ENCODE results near the gene PDPN.

Gene PDPN

DNA sequence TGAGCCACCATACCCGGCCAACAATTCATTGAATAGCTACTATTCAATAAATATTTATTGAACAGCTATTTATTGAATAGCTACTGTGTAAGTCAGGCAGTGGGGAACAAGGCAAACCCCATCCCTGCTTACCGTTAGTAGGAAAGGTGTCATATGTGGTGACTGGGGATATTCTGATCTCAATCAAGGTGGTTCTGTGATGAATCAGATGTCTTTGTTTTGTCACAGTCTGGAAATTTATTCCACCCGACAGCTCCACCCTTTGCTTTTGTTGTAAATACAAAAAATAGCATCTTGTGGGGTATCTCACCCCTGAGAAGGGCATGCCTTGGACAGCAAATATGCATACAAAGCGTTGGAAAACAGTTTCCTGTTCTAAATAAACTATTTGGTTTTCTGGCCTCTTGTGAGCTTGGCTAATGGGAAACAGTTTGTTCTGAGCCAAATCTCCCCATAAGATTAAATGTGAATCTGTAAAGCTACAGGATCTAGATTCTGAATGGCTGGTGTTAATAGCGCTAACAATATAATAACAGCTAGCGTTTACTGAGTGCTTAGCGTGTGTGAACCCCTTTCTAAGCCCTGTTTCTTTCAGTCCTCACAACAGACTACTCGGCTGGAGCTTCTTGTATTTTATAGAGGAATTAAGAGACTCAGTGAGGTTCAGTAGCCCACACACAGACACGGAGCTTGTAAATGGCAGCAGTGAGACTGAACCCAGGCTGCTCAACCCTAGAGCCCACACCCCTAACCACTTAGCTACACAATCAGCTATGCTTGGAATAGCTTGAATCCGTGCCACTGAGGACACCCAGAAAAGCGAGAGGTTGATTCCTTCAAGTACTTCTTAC is 5.5 kb downstream of the PDPN start:
- no peak overlapping the region for H3K27ac Mint-ChIP-seq
- H3K9me3 Mint-ChIP-seq: no peaks in the 10 kb centered on the region
- H3K4me3 Mint-ChIP-seq: no peak overlapping the region
- H3K36me3 Mint-ChIP-seq: no peaks in the 10 kb centered on the region
- peaks cover 35% of the 10 kb centered on the region for H3K27me3 Mint-ChIP-seq
- no peaks in the 10 kb centered on the region for H3K4me1 Mint-ChIP-seq

DNA sequence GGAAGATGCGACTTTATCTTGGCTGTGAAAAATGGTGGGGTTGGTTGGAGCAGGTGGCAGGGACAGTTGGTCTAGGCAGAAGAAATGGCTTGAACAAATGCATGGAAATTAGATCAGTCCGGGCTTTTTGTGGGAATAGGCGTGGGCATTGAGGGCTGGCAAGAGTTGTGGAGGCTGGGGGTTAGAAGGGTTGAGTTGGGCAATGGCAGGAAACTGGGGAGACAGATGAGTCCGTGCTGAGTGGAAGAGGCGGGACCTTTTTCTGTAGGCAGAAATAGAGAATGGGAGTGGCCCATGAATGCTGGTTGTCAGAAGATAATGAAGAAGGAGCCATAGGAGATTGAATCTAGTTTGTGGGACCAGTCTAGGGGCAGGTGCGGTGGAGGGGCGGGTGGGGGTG is 6.9 kb downstream of the PDPN start:
- peaks cover 30% of the 10 kb centered on the region for H3K27me3 Mint-ChIP-seq
- H3K27ac Mint-ChIP-seq: no peak overlapping the region
- H3K9me3 Mint-ChIP-seq: no peaks in the 10 kb centered on the region
- H3K4me3 Mint-ChIP-seq: no peak overlapping the region
- H3K36me3 Mint-ChIP-seq: no peaks in the 10 kb centered on the region
- H3K4me1 Mint-ChIP-seq: no peaks in the 10 kb centered on the region

DNA sequence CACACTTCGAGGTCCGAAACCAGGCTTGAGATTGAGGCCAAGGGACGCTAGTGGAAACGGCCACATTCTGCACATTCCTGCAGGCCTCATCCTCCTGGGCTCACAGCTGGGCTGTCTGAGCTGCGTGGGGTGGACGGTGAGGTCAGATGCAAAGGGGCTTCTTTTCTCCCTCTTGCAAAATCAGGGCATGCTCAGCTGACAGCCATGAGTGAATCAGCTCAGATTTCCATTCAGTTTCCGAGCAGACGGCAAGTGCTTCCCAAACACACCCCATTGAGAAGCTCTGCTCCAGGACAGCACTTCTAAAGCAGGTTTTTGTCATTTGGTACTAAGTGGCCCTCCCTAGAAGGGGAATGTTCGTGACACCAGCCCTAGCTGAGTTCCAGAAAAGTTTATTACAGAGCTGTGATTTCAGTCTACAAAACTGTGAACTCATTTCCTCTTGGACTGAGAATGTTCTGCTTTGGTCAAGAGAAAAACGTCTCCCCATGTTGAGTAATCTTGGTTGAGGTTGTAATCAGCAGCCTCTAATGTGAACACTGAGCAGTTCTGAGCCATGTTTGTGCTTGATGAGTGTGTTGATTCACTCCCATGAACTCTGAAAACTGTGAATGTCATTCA is 10.0 kb downstream of the PDPN start:
- H3K27me3 Mint-ChIP-seq: peaks cover 16% of the 10 kb centered on the region
- no peak overlapping the region for H3K4me3 Mint-ChIP-seq
- H3K9me3 Mint-ChIP-seq: no peaks in the 10 kb centered on the region
- no peaks in the 10 kb centered on the region for H3K36me3 Mint-ChIP-seq
- H3K4me1 Mint-ChIP-seq: no peaks in the 10 kb centered on the region
- no peak overlapping the region for H3K27ac Mint-ChIP-seq

DNA sequence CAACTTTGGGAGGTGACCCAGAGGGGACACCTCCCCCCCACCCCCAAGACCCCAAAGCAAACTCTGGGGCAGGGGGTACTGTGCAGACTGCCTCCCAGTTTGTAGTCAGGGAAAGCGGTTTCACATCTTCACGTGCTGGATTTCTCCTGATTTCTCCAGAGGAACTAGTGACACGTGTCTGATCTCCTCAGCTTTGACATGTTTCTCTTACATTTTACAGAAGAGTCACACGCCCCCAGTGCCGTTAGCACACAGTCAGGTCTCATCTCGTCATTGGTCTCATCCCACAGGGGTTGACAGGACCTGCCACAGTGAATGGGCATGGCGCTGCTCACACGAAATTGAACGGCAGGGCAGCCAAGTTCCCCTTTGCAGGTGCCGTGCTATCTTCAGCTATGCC is 11.8 kb downstream of the PDPN start:
- H3K9me3 Mint-ChIP-seq: no peaks in the 10 kb centered on the region
- H3K4me3 Mint-ChIP-seq: no peak overlapping the region
- no peaks in the 10 kb centered on the region for H3K4me1 Mint-ChIP-seq
- H3K36me3 Mint-ChIP-seq: no peaks in the 10 kb centered on the region
- peaks cover 12% of the 10 kb centered on the region for H3K27me3 Mint-ChIP-seq
- H3K27ac Mint-ChIP-seq: no peak overlapping the region

DNA sequence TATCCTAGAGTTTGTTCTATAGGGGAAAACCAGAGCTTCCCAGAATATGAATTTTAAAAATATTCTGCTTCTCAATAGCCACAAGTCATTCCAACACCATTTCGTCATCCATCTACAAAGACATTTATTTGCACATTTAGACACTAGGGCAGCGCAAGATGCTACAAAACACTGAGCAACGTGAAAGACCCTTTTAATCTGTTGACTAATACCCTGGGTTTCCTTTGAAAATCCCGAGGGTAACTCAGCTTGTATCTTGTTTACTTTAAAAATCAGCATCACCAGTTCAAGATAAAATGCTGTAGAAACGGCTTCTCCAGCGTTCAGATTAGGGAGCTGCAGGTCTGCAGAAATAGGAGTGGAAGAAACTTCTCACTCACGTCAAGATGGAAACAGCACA is 13.5 kb downstream of the PDPN start:
- peaks cover 11% of the 10 kb centered on the region for H3K27me3 Mint-ChIP-seq
- no peak overlapping the region for H3K27ac Mint-ChIP-seq
- no peaks in the 10 kb centered on the region for H3K4me1 Mint-ChIP-seq
- no peaks in the 10 kb centered on the region for H3K36me3 Mint-ChIP-seq
- no peaks in the 10 kb centered on the region for H3K9me3 Mint-ChIP-seq
- H3K4me3 Mint-ChIP-seq: no peak overlapping the region

DNA sequence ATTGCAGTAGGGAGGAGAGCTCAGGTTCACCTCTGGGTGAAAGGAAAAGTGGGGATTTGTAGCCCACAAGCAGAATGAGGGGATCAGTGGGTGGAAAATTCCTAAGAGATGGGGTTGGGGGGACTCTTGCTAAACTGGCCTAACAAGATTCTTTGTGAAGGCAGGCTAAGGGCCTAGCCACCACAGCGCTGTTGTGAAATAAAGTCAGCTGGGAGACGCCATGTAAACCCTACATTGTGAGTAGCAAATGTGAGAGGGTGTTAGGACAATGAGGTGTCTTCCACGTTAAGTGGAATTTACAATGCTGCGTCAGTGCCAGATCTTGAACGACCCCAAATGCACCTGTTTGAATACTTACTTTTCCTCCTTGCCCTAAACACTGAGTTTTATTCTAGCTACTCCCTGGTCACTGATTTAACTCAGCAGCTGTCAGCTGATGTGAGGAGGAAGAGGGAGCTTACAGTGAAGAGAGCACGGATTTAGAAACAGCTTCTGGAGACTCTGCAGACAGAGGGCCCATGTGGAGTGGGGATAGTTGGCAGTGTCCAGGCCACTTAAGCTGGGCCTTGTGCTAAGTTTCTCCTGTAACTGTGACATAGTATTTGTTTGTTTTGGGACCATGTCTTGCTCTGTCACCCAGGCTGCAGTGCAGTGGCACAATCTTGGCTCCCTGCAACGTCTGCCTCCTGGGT is 17.3 kb downstream of the PDPN start:
- Mint-ChIP-seq H3K4me1 (no peaks in the 10 kb centered on the region), H3K27ac (no peak overlapping the region), H3K4me3 (no peak overlapping the region), H3K27me3 (peaks cover 2% of the 10 kb centered on the region), H3K9me3 (no peaks in the 10 kb centered on the region), H3K36me3 (no peaks in the 10 kb centered on the region)

DNA sequence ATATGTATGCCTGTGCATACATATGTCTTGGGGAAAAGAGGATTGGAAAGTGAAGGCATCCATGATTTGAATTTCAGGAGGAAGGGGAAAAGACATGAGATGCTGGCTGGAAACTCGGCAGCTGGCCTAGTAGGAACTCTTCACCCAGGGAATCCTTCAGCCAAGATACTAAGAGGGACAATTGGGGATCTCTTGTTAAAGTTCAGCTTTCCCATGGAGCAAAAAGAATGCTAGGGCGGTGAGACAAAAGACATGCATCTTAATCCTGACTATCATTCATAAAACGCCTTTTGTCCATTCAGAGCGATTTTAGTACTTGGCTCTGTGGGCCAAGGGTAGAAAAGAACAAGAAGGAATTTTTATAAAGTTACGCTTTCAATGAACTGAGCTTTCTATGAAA is 20.5 kb downstream of the PDPN start:
- Mint-ChIP-seq H3K36me3 (no peaks in the 10 kb centered on the region), H3K9me3 (no peaks in the 10 kb centered on the region), H3K4me3 (no peak overlapping the region), H3K27ac (no peak overlapping the region), H3K27me3 (peaks cover 10% of the 10 kb centered on the region), H3K4me1 (no peaks in the 10 kb centered on the region)

DNA sequence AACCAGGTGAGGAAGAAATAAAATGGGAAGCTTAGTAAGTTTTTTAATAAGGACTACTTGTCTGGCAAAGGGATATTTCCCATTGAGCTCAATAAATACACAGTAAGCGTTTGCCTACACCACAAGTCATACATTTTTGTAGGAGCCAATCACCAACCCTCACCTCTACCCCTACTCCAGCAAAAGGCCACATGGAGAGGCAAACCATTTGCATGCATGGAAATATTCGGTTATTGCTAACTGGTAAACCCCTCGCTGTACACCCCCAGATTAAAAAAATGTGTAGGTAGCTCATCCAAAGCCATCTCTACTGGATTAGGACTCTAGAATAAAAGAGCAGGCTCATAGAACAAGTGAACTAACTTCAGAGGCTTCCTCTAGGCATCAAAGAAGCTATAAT is 21.1 kb downstream of the PDPN start:
- Mint-ChIP-seq H3K27me3 (peaks cover 10% of the 10 kb centered on the region), H3K9me3 (no peaks in the 10 kb centered on the region), H3K4me1 (no peaks in the 10 kb centered on the region), H3K4me3 (no peak overlapping the region), H3K27ac (no peak overlapping the region), H3K36me3 (no peaks in the 10 kb centered on the region)

DNA sequence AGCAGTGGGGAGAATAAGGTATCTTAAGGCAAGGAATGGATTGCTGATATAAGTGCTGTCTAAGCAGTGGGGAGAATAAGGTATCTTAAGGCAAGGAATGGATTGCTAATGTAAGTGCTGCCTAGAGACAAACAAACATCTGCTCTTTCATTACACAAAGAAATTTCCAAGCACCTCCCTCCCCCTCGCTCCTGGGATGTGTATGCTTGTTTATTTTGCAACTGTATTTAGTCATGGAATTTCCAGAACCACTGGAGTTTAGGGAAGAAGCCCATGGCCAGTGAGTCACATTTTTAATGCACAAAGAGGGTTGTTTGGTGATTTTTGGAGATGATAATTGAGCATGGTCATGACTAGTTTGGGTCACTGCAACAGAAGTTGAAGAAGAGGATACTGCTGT is 21.5 kb downstream of the PDPN start:
- Mint-ChIP-seq H3K36me3 (no peaks in the 10 kb centered on the region), H3K27ac (no peak overlapping the region), H3K4me1 (no peaks in the 10 kb centered on the region), H3K9me3 (no peaks in the 10 kb centered on the region), H3K4me3 (no peak overlapping the region), H3K27me3 (peaks cover 11% of the 10 kb centered on the region)

DNA sequence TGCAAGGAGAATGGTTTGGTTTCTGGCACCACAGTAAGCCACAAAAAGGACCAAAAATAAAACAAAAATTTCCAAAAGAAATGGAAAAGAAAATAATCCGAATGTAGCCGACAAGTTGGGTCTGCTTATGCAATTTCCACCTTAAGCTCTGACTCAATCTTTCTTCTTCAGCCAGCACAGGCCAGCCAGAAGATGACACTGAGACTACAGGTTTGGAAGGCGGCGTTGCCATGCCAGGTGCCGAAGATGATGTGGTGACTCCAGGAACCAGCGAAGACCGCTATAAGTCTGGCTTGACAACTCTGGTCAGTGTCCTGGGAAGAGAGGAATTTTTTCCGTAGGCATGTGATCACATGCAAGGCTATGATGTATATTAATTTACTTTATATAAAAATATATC is 23.4 kb downstream of the PDPN start:
- Mint-ChIP-seq H3K4me1 (no peaks in the 10 kb centered on the region), H3K4me3 (no peak overlapping the region), H3K27ac (no peak overlapping the region), H3K27me3 (peaks cover 13% of the 10 kb centered on the region), H3K9me3 (no peaks in the 10 kb centered on the region), H3K36me3 (no peaks in the 10 kb centered on the region)

DNA sequence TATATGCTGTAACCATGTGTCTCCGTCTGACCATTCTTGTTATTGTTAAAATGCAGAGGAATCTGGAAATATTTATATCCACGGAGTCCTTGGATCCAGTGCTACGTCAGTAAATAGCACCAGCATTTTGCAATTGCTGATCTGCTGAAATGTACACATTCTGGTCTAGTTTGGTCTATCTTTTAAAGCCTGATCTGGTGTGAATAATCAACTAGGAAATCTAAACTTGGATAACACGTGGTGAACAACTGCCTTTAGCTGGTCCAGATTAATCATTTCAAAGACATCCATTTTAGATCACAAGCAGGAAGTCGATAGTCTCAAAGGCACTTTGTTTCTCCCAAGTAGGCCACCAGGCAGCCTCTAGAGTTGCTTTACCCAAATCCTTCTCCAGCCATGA is 32.6 kb downstream of the PDPN start:
- Mint-ChIP-seq H3K36me3 (no peaks in the 10 kb centered on the region), H3K27me3 (peaks cover 5% of the 10 kb centered on the region), H3K27ac (no peak overlapping the region), H3K9me3 (no peaks in the 10 kb centered on the region), H3K4me3 (no peak overlapping the region), H3K4me1 (no peaks in the 10 kb centered on the region)

DNA sequence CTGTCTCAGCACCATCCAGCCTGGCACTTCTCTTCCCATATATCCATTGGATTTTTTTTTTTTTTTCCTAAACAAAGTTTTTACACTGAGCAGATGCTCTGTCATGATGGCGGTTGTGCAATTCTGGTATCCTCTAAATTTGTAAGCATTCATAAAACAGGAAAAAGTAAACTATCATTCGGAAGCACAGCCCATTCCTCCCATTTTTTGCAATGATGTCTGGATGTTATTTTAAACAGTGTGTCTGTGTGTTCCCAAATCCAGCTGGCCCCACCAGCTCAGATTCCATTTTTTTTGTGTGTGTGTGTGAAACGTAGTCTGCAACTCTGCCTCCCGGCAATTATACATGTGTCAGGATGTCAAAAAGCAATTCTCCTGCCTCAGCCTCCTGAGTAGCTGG is 33.5 kb downstream of the PDPN start:
- no peak overlapping the region for H3K27ac Mint-ChIP-seq
- peaks cover 3% of the 10 kb centered on the region for H3K27me3 Mint-ChIP-seq
- no peaks in the 10 kb centered on the region for H3K36me3 Mint-ChIP-seq
- H3K4me1 Mint-ChIP-seq: no peaks in the 10 kb centered on the region
- no peaks in the 10 kb centered on the region for H3K9me3 Mint-ChIP-seq
- H3K4me3 Mint-ChIP-seq: no peak overlapping the region

DNA sequence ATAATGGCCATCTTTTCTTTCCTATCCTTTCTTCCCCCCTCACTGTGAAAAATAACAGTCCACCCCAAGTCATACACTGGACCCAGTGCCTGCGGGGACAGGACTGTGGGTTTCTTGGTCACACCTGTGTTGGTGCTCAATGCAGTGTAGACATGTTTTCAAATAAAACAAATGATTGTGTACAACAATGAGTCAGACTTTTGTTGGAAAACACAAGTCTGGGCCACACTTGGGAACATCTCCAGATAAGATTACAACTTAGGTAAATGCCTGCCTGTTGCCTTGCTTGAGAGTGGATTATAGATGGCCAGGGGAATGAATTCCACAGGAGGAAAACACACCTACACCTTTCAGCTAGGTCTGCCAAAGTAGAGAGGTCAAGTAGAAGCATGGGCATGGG is 34.1 kb downstream of the PDPN start:
- no peaks in the 10 kb centered on the region for H3K4me1 Mint-ChIP-seq
- H3K27ac Mint-ChIP-seq: no peak overlapping the region
- no peak overlapping the region for H3K4me3 Mint-ChIP-seq
- H3K9me3 Mint-ChIP-seq: no peaks in the 10 kb centered on the region
- H3K27me3 Mint-ChIP-seq: peaks cover 3% of the 10 kb centered on the region
- H3K36me3 Mint-ChIP-seq: no peaks in the 10 kb centered on the region

DNA sequence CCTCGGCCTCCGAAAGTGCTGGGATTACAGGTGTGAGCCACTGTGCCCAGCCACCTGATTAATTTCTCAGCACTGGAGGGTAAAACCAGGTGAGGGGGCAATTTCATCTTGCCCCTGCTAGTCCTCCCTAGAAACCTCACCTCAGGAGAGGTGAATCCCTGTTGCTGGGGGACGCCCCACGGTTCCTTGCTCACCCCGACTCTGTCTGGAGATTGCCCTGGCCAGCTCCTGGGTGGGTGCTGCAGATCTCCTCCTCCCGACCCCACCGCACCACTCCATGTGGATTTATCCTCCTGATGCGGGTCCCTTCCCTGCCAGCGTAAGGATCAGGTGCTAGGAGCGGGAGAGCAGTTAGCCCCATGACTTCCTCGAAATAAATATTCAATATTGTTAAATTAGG is 34.9 kb downstream of the PDPN start:
- no peak overlapping the region for H3K4me3 Mint-ChIP-seq
- peaks cover 3% of the 10 kb centered on the region for H3K27me3 Mint-ChIP-seq
- H3K27ac Mint-ChIP-seq: no peak overlapping the region
- no peaks in the 10 kb centered on the region for H3K4me1 Mint-ChIP-seq
- H3K36me3 Mint-ChIP-seq: no peaks in the 10 kb centered on the region
- no peaks in the 10 kb centered on the region for H3K9me3 Mint-ChIP-seq

DNA sequence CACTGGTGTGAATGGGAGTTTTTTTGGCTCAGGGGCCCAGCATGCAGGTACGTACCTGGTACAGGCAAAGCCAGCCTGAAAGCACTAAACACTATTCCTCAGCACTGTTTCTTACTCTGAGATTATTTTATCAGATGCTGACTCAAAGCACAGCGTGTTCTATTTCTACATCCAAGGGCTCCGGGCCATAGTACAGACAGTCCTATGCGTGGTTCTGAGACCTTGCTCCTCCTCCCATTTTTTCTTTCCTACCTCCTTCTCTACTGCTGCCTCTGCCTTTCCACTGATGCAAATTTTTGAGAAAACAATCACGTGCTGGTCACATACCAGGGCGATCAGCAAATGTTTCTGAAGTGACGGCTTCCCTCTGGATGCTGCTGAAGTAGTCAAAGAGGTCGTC is 36.3 kb downstream of the PDPN start:
- H3K9me3 Mint-ChIP-seq: no peaks in the 10 kb centered on the region
- H3K27ac Mint-ChIP-seq: no peak overlapping the region
- H3K4me3 Mint-ChIP-seq: no peak overlapping the region
- H3K4me1 Mint-ChIP-seq: no peaks in the 10 kb centered on the region
- no peaks in the 10 kb centered on the region for H3K36me3 Mint-ChIP-seq
- peaks cover 5% of the 10 kb centered on the region for H3K27me3 Mint-ChIP-seq

DNA sequence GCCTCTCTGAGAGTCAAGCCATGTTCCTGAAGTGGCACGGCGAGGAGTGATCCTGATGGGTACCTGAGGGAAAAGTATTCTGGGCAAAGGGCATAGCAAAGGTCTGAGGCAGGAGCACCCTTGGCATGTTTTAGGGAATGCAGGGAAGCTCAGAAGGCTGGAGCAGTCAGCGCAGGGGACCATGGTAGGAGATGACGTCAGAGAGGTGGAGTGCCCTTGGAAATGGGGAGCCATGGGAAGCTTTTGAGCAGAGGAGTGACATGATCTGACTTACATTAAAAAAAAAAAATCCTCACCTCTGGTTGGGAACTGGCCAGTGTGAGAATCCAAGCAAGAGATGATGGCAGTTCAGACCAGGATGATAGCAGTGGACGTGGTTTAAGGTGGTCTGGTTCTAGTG is 37.2 kb downstream of the PDPN start:
- Mint-ChIP-seq H3K27me3 (peaks cover 2% of the 10 kb centered on the region), H3K36me3 (no peaks in the 10 kb centered on the region), H3K4me1 (no peaks in the 10 kb centered on the region), H3K4me3 (no peak overlapping the region), H3K27ac (no peak overlapping the region), H3K9me3 (no peaks in the 10 kb centered on the region)
